Activated CD8-positive, alpha-beta memory T cell treated with anti-CD3 and anti-CD28 coated beads for 36 hours (primary cell): Measurements from ENCODE around the gene TGM2. TPM values are rescaled to one million over a fixed set of nuclear protein-coding genes. Genes with fewer than 3 reads are reported as not detected.

ENCODE experiments used
- CTCF ChIA-PET: fragments of 350-600 bp; sonication (Branson Sonifier 250); formaldehyde crosslinking; loops from one replicate; lab custom pipeline; 2021; ENCODE audit warnings: antibody characterized with exemption; lab: Charles Lee
- POLR2A ChIA-PET: fragments of 350-600 bp; sonication (Branson Sonifier 250); formaldehyde crosslinking; loops from one replicate; lab custom pipeline; 2021; ENCODE audit warnings: antibody characterized with exemption; lab: Charles Lee
- total RNA-seq, 2 experiments: library from RNA; stranded (reverse); gene quantifications; one replicate each; pipeline ENCODE4 v1.2.3, GENCODE V29; 2021

The TGM2 gene
- total RNA-seq, 2 experiments from 2014 or later = not detected

DNA sequence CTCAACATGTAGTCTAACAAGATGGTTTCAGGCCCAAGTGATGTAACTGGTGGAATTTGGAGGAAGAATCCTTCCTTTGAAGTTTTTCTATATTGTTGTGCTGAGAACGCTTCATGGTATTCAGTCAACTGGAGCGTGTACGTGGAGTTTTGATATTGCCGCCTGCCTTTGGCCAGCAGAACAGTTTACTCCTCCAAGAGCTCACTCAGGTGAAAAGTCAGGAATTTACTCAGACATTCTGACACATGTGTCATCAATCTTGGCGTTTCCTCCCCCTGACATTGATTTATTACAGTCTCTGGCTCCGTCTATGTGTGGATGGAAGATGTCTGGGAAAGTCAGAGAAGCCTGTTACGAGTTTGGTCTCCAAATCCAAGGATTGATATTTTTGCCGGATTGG, 19.0 kb upstream of the TGM2 start:
- ChIA-PET POLR2A (no interaction called here), CTCF (no interaction called here)

DNA sequence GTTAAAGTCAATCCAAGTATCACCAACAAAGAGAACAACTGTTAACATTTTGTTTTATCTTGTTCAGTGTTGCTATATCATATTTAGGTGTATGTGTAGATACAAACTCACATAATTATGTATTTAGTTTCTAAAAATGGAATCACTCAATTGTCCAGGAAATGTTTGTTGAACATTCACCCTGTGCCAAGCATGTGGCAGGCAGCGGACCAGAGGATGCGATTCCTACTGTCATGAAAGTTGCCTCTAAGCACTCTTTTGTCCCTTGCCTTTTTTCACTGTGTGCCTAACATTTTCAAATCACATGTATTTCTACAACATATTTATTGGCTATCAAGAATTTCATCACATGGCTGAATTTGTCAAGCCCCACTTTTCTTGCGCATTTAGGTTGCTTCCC, 16.9 kb upstream of the TGM2 start:
- CTCF ChIA-PET = interaction anchor here (1.6 kb wide), 1 partner anchor 108 kb away, joined by 4 read pairs; no protein-coding TSS in a partner anchor

GRCh38 chr20:38181207-38181801, 16.2 kb upstream of the TGM2 start:
- ChIA-PET CTCF (interaction anchor here (0.6 to 1.6 kb wide), 2 partner anchors 36 to 107 kb away, joined by 3 to 4 read pairs; no protein-coding TSS in a partner anchor), POLR2A (no interaction called here)

More for the DNA sequence above, 16.9 kb upstream of the TGM2 start:
- POLR2A ChIA-PET = no interaction called here

GRCh38 chr20:38180781-38181180, 15.7 kb upstream of the TGM2 start:
- CTCF ChIA-PET = interaction anchor here (1.6 kb wide), 1 partner anchor 107 kb away, joined by 4 read pairs; no protein-coding TSS in a partner anchor

GRCh38 chr20:38179846-38180245, 14.8 kb upstream of the TGM2 start:
- CTCF ChIA-PET = no interaction called here
- POLR2A ChIA-PET = no interaction called here

More at GRCh38 chr20:38180781-38181180, 15.7 kb upstream of the TGM2 start:
- POLR2A ChIA-PET = no interaction called here

GRCh38 chr20:38178581-38178980, 13.5 kb upstream of the TGM2 start:
- POLR2A ChIA-PET = no interaction called here
- CTCF ChIA-PET = interaction anchor here (1.0 kb wide), 1 partner anchor 43 kb away, joined by 3 read pairs; no protein-coding TSS in a partner anchor

GRCh38 chr20:38178065-38178491, 13.0 kb upstream of the TGM2 start:
- ChIA-PET CTCF (interaction anchor here (1.0 kb wide), 1 partner anchor 43 kb away, joined by 3 read pairs; no protein-coding TSS in a partner anchor), POLR2A (no interaction called here)

GRCh38 chr20:38177201-38177600, 12.1 kb upstream of the TGM2 start:
- CTCF ChIA-PET = no interaction called here

DNA sequence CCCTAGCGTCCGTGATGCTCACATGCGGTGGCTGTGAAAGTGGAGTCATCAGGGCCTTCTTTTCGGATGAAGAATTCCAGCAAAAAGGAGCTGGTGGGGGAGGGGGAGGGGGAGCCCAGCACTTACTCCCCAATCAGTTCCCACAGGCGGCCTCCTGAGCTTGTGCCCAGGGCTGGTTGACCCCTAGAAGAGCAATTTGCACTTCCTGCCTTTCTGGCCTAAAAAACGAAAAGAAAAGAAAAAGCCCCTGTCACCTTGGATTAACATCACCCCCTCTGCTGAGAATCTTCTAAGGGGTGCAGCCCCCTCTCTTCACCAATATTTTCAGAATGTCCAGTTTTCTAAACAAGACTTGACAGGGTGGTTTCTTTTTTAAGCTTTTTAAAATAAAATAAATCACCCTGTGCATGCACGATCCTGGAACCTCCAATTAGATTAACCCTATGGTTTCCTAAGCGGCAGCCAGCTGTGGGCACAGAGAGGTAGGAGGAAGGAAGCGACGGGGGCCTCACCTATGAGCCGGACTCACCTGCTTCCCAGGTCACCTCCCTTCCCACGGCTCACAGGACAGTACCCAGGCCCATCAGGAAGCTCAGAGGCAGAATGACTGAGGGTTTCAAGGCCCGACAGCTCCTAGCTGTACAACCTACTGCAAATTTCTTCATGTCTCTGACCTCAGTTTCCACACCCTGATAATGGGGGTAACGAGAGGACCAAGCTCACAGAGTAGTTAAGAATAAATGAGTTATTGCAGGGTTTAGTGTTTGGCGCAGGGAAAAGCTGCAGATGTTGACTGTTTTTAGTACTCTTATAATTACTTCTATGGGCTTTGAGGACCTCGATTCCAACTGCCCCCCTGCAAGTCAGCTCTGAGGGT, 10.5 kb upstream of the TGM2 start:
- ChIA-PET CTCF (interaction anchor here (0.7 kb wide), 1 partner anchor 611 kb away, joined by 6 read pairs; no protein-coding TSS in a partner anchor), POLR2A (interaction anchor here (0.5 kb wide), 1 partner anchor 130 kb away, joined by 3 read pairs; no protein-coding TSS in a partner anchor)

More at GRCh38 chr20:38177201-38177600, 12.1 kb upstream of the TGM2 start:
- POLR2A ChIA-PET = no interaction called here

DNA sequence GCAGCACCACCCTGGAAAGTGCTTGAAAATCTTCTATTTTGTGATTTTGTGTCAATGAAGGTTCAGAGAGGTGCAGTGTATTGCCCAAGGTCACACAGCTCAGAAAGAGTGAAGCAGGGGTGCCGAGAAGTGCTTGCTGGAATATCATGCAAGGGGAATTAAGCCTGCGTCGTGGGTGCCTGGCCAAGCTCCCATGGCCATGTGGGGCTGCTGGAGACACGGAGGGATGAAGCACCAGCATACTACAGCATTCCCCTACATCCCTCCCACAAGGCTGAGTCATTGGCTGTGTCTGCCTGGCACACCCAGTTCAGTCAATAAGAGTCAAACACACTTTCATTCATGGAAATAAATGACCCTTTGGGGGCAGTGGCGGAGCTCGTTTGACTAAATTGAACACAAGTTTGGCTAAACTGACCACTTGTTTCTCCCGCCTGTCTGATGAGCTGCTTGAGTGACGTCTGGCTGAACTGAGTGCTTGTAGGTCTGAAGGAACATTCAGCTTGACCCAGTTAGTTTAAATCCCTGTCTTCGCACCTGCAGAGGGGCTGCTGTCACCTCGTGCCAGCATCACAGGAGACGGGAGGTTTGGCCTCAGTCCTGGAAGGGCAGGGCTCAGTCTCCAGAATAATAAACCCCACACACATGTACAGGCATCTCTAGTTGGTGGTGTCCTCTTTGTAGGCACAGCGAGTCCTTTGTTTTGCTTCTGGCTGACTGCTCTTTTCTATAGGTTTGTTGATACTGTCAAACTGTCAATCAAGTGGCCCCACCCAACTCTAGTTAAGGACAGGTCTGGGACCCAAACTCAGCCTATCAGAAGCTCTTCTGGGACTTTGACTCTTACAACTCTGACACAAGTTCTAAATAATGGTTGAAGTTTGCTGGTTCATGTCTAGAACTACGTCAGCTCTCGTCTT, 8.4 kb upstream of the TGM2 start:
- ChIA-PET POLR2A (interaction anchor here (0.6 kb wide), 1 partner anchor 118 kb away, joined by 3 read pairs; no protein-coding TSS in a partner anchor), CTCF (interaction anchor here (1.1 kb wide), 1 partner anchor 30 kb away, joined by 3 read pairs; no protein-coding TSS in a partner anchor)

GRCh38 chr20:38172408-38172807, 7.3 kb upstream of the TGM2 start:
- CTCF ChIA-PET = no interaction called here
- POLR2A ChIA-PET = no interaction called here

DNA sequence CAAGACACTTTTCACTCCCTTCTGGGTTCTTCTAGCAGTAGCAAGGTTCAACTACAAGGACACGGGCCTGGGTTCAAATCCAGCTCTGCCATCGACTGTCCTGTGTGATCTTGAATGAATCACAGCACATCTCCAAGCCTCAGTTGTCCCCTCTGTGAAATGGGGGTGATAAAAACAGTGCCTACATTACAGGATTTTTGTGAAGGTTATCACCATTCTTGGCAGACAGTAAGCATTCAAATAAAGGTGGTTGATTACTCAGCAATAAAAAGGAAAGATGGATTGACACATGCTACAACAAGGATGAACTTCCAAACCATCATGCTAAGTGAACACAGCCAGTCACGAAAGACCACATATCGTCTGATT, 6.6 kb upstream of the TGM2 start:
- CTCF ChIA-PET = no interaction called here
- POLR2A ChIA-PET = no interaction called here

DNA sequence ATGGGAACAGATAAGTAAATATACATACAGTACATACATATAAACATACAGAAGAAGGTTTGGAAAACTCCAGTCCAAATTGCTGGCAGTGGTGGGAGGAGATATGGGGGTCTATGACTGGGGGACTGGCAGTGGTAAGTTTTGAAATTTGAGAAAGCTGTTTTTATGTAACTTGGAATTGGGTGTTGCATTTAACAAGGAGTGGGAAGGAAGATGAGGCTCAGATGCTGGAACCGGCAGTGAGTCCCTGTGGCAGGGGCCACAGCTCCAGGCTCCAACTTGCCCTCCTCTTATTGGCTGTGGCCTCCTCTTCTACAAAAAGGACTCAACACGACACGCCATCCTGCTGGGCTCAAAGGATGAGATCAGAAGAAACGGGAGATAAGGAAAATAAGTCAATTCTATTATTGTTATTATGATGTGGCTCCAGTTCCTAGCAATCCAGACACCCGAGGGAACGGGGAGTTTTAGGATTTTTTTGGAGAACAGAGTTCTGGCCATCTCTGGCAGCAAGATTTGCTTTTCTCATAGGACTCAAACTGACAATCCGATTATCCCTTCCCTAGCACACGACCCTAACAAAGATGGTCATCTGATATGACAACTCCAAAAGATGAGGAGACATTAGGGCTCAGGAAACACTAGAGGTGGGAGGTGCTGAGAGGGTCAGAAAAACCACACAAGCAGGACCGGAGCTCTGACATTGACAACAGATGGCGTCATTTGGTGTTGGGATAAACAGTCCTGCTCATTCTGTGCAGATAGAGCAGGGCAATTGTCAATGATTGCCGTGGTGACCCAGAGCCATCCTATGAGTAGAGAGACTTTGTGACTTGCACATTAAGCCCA, 6.0 kb upstream of the TGM2 start:
- POLR2A ChIA-PET = no interaction called here
- CTCF ChIA-PET = interaction anchor here (0.6 to 1.1 kb wide), 2 partner anchors 17 to 113 kb away, joined by 3 read pairs; no protein-coding TSS in a partner anchor

DNA sequence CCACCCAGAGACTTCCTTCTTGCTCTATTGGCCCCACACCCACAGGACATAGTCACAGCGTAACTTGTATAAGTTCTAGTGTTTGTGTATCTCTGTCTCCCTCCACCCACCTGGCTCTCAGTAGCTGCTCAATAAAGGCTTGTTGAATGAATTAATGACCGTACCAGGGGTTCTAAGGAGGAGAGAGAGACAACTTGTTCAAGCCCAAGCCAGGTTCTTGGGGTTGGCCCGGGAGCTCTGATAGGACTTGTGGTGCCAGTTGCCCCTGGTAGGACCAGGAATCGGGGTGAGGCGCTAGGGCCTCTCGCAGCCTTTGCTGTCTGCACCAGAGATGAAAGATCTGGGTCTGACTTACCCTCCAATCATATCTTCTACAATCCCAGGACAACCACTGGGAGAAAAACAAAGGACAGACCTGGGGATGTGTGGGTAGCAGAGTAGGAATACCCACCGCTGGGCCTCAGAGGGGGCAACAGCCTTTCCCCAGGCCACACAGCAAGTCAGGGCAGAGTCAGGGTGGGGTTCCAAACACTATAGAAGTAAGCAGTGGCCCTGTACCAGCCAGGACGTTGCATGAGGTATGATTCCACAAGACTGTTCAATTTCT, 5.3 kb upstream of the TGM2 start:
- ChIA-PET POLR2A (no interaction called here), CTCF (interaction anchor here (0.6 to 1.1 kb wide), 2 partner anchors 16 to 113 kb away, joined by 3 read pairs; no protein-coding TSS in a partner anchor)

DNA sequence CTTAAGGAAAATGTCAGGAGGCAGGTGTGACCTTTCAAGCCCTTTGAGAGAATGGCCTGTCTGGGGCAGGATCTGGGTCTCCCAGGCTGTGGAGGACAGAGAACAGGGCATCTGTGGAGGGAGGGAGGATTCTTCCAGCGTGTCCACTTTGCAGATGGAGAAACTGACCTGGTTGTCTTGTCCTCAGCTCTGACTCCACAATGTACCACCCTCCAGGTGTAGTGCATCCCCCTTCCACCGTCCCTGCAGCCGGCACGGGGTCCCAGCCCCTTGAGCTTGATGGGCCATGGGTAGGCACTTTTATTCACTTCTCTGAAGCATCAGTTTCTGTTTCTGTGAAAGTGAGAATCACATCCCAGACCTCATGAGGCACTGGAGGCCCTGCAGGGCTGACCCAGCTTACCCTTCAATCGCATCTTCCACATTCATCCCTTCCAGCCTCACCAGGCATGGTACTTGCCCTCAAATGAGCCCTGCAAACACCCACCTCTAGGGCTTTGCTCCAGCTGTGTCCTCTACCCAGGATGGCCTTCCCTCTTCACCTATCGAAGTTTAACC, 4.6 kb upstream of the TGM2 start:
- POLR2A ChIA-PET = no interaction called here
- CTCF ChIA-PET = interaction anchor here (1.1 kb wide), 1 partner anchor 15 kb away, joined by 3 read pairs; no protein-coding TSS in a partner anchor

GRCh38 chr20:38168791-38169589, 3.9 kb upstream of the TGM2 start:
- ChIA-PET CTCF (interaction anchor here (1.3 kb wide), 1 partner anchor 52 kb away, joined by 3 read pairs; no protein-coding TSS in a partner anchor), POLR2A (no interaction called here)
